Epithelial cell of proximal tubule (primary cell): ENCODE results near the gene MYCBP2. TPM values are rescaled to one million over a fixed set of nuclear protein-coding genes. Genes with fewer than 3 reads are reported as not detected.

Source experiments
- total RNA-seq: library from RNA; depleted of rRNA; stranded (reverse); fragments of >200 nt; gene quantifications from 2 replicates; pipeline ENCODE4 v1.2.3, GENCODE V29; 2015

Gene MYCBP2
- total RNA-seq, 1 donor from 2014 or later, result 32.3 TPM

Other genes starting within 250 kb of the MYCBP2 start
- gene SCEL, start 208.6 kb upstream of the MYCBP2 start, total RNA-seq, result 4.8 and 8.5 TPM in 2 replicates